Body of pancreas (tissue), 4 donors: ENCODE data around the gene SLC2A10. TPM values are rescaled to one million over a fixed set of nuclear protein-coding genes. Genes with fewer than 3 reads are reported as not detected.
A peak's percentile ranks its signal among the peaks of the same experiment; 100 is the strongest.

ENCODE experiments used
- ATAC-seq: fragments of 150-250 bp; one replicate; pipeline ENCODE4 v1.9.1; 2016
- DNase-seq, 4 donors: peaks; one replicate each; pipeline ENCODE4 v3.0.0-alpha.2; 2019
- H3K27ac ChIP-seq, 4 donors: fragments of 200-600 bp; sonication (generic); 1 replicate in 3 of 4; 2 replicates in 1 of 4; pipeline versions ENCODE4 v1.5.1 to v1.6.1; 2016 to 2019; ENCODE audit warnings: mild to moderate bottlenecking in 1 of 4, mixed read lengths in 1 of 4, moderate library complexity in 1 of 4
- H3K27me3 ChIP-seq, 2 donors: fragments of 200-600 bp; sonication (generic); one replicate each; pipeline ENCODE4 v1.6.0; 2016; ENCODE audit warnings: mild to moderate bottlenecking in 1 of 2
- H3K36me3 ChIP-seq, 2 donors: fragments of 200-600 bp; sonication (generic); replicated peaks in 1 of 2; 2 replicates each; pipeline ENCODE4 v1.5.1; 2016; ENCODE audit warnings: low read depth in 2 of 2; ENCODE audit not compliant: insufficient read depth in 1 of 2
- H3K4me1 ChIP-seq: fragments of 200-600 bp; sonication (generic); one replicate; pipeline ENCODE4 v1.6.0; 2016
- H3K4me3 ChIP-seq, 2 donors: fragments of 200-600 bp; sonication (generic); 1 replicate in 1 of 2; 2 replicates in 1 of 2; pipeline ENCODE4 v1.5.1; 2016 to 2019
- H3K9me3 ChIP-seq, 3 donors: fragments of 200-600 bp; sonication (generic); 1 replicate in 2 of 3; 2 replicates in 1 of 3; pipeline ENCODE4 v1.5.1; 2016
- CTCF ChIP-seq, 7 experiments: fragments of 450-650 bp in 4 of 7; fragments of 200-600 bp in 3 of 7; sonication (generic) in 3 of 7; IDR thresholded peaks; one replicate each; pipeline ENCODE4 v1.5.1; 2016 to 2019; ENCODE audit warnings: antibody characterized with exemption in 7 of 7
- POLR2A ChIP-seq, 3 donors: fragments of 450-650 bp; IDR thresholded peaks; one replicate each; pipeline ENCODE4 v1.6.1; 2016; ENCODE audit warnings: antibody characterized with exemption in 3 of 3, mild to moderate bottlenecking in 2 of 3
- WGBS, 2 donors: methylation state at CpG; one replicate each; pipeline ENCODE4 v1.1.5; 2017; 5-methylcytosine and 5-hydroxymethylcytosine counted together
- intact Hi-C: fragments of 100-400 bp; cut with DNase I; formaldehyde crosslinking; loops from one replicate; pipeline ENCODE4 v1.15.1; 2023
- total RNA-seq, 2 donors: library from RNA; depleted of rRNA; stranded (reverse); fragments of >200 nt; gene quantifications; one replicate each; pipeline ENCODE4 v1.1.0, GENCODE V29; 2016

SLC2A10 gene
- total RNA-seq, 2 donors from 2014 or later: 12.2 to 95.3 TPM

DNA sequence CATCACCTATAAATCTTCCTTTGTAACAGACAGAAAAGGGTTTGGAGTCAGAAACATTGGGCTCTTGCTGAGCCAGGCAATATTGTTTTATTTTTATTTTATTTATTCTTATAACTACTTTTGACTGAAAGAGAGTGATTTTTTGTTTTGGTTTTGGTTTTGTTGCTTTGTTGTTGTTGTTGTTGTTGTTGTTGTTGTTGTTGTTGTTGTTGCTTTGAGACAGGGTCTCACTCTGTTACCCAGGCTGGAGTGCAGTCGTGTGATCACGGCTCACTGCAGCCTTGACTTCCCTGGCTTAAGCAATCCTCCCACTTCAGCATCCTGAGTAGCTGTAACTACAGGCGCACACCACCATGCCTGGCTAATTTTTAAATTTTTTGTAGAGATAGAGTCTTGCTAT is 43.1 kb upstream of the SLC2A10 start:
- DNase-seq: no peak
- Histone ChIP-seq H3K36me3 (no peaks in the 10 kb centered on the region), H3K27me3 (no peaks in the 10 kb centered on the region), H3K9me3 (peaks cover 0 to 8% (median 0%) of the 10 kb centered on the region in 3 donors), H3K4me3 (no peak overlapping the region), H3K4me1 (peaks cover 6% of the 10 kb centered on the region), H3K27ac (no peak overlapping the region)
- no peak for TF ChIP-seq CTCF (IDR thresholded peaks at IDR 0.05)
- TF ChIP-seq POLR2A (IDR thresholded peaks at IDR 0.05): no peak
- intact Hi-C loops: no loop called here
- ATAC-seq: no peak
- WGBS, 2 donors: 88 to 96% methylated on average over 3 of the region's 3 CpGs

DNA sequence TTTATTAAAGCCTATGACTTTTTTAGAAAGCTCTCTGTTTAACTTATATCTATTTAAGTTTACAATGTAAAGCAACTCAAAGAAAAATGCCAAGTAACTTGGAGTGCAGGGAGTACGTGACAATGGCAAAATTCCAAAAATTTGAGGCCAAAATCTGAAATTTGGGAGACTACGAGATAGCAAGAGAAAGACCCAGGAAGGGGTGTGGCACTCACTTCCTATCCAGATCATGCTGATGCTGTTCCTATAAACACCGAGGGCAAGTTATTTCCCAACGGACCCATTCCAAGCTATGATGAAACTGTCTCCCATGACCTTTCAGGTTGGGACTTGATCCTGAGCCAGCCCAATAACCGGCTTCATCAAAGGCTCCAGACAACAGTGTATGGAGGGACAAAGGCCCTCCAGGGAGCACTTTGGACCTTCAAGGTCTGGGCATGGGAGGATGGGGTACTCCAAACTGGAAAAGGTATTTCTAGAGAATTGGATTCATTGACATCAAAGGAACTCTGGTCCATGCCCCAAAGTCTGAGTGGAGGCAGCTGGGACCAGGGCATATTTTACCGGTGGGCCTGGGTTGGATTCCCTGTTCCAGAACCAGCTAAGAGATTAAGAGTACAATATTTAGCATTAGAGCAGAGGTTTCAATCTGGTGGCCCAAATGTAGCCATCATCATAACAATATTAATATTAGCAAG is 42.5 kb upstream of the SLC2A10 start:
- no peaks in the 10 kb centered on the region for H3K27me3 ChIP-seq
- H3K9me3 ChIP-seq: peaks cover 0 to 8% (median 0%) of the 10 kb centered on the region in 3 donors
- H3K27ac ChIP-seq: no peak overlapping the region
- no peaks in the 10 kb centered on the region for H3K36me3 ChIP-seq
- no peak for DNase-seq
- no peak overlapping the region for H3K4me3 ChIP-seq
- no peak for TF ChIP-seq POLR2A (IDR thresholded peaks at IDR 0.05)
- no peak for TF ChIP-seq CTCF (IDR thresholded peaks at IDR 0.05)
- H3K4me1 ChIP-seq: peaks cover 12% of the 10 kb centered on the region
- ATAC-seq: no peak
- WGBS, 2 donors: 71 to 79% methylated on average over 5 to 6 of the region's 6 CpGs
- intact Hi-C loops: no loop called here

DNA sequence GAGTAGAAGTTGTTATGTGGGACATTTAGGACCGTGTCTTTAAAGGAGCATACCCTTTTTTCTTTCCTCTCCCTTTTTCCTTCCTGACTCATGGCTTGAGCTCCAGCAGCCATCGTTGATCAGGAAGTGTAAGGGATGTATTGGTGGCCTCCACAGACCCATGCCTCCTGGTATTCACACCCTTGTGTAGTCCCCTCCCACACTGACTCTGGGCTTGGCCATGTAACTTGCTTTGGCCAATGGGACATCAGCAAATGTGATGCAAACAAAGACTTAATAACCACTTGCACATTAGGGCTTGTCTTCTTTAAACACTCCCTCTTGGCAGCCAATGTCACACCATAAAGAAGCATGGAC is 39.2 kb upstream of the SLC2A10 start:
- ATAC-seq (no peak), DNase-seq (no peak)
- Histone ChIP-seq H3K27ac (peak overlapping the region in 2 of 4 donors; percentile 19 to 60), H3K4me1 (peaks cover 20% of the 10 kb centered on the region), H3K36me3 (no peaks in the 10 kb centered on the region), H3K4me3 (no peak overlapping the region), H3K27me3 (no peaks in the 10 kb centered on the region), H3K9me3 (peaks cover 0 to 14% (median 0%) of the 10 kb centered on the region in 3 donors)
- TF ChIP-seq CTCF (IDR thresholded peaks at IDR 0.05) (no peak), POLR2A (IDR thresholded peaks at IDR 0.05) (no peak)
- intact Hi-C loops: loop anchor here (10.0 kb wide), 1 partner anchor 95 kb away; no protein-coding TSS in a partner anchor
- WGBS, 2 donors: 92 to 94% methylated on average over 2 of the region's 2 CpGs

DNA sequence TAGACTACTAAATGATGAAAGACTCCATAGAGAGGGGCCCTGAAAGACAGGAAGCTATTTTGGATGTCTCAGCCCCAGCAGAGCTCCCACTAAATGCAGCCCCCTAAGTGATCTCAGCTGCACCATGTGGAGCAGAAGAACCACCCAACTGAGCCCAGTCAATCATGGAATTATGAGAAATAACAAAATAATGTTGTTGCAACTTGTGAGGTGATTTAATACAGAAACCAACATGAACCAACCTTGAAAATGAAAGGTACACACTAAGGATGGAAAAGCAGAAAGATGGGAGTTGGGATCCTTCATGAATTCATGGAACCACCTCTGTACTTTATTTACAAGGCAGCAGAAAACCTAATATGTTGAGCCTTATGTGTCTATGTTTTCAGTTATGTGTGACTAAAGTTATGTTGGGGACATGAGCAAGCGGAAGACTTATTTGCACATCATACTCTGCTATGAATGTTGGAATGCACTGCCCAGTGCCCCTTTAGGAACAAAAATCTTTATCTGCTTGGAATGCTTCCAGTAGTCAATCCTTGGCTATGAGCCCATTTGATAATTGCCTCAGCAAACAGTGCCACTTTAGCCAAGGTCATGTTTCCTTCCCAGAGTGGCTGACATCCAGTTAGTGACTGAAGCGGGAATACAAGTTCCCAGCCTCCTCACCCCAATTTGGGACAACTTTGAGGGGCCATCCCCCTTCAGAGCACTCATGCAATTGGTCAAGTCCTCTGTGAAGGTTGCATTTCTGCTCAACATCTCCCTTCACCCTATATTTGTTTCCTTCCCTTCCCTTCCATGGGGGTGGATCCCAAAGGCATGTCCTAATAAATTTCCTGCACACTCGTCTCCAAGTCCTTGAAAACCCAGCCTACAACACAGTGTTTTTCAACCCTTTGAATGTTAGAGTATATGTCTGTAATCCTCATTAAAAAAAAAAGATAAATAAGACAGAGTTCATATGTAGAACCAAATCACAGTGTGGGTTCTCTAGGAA is 38.6 kb upstream of the SLC2A10 start:
- peaks cover 20% of the 10 kb centered on the region for H3K4me1 ChIP-seq
- intact Hi-C loops: loop anchor here (10.0 kb wide), 1 partner anchor 96 kb away; no protein-coding TSS in a partner anchor
- H3K27me3 ChIP-seq: no peaks in the 10 kb centered on the region
- ATAC-seq (peak; percentile 81), DNase-seq (peak; percentile 37 to 61 (median 50))
- no peak overlapping the region for H3K4me3 ChIP-seq
- 21 to 22% methylated on average over 3 of the region's 3 CpGs for WGBS, 2 donors
- TF ChIP-seq POLR2A (IDR thresholded peaks at IDR 0.05) (no peak), CTCF (IDR thresholded peaks at IDR 0.05) (no peak)
- H3K9me3 ChIP-seq: peaks cover 0 to 14% (median 0%) of the 10 kb centered on the region in 3 donors
- no peaks in the 10 kb centered on the region for H3K36me3 ChIP-seq
- peak overlapping the region in 2 of 4 donors; percentile 41 to 60 for H3K27ac ChIP-seq
